NCI-H146 treated with DMSO at 0.1 percent for 48 hours (cell line): ENCODE results near the gene FBXO22.
"Not testable (repeated sequence)": the region's sequence is repeated elsewhere in the genome, so short reads cannot be mapped to it uniquely, and the experiment has no call there.

ENCODE experiments used
- DNase-seq: peaks from one replicate; lab custom pipeline; 2025; ENCODE audit not compliant: unreplicated experiment; lab: John Stamatoyannopoulos, UW

FBXO22 gene

GRCh38 chr15:75903331-75904239 is at the start of gene FBXO22:
Gene FBXO22 (plus strand): TSS chr15:75903878. CDS start chr15:75903964, 86 bp downstream.
- DNase-seq: peak; percentile 56

GRCh38 chr15:75857886-75858285 is 45.8 kb upstream of the FBXO22 start:
- no peak for DNase-seq

- DNase-seq: no peak
Observed at GRCh38 chr15:75861750-75862402, 41.8 kb upstream of the FBXO22 start.

GRCh38 chr15:75862796-75863195 is 40.9 kb upstream of the FBXO22 start:
- DNase-seq: no peak

GRCh38 chr15:75864213-75865059 is 39.2 kb upstream of the FBXO22 start:
- DNase-seq: no peak

- DNase-seq: not testable (repeated sequence)
Observed at GRCh38 chr15:75866045-75866444, 37.6 kb upstream of the FBXO22 start.

- no peak for DNase-seq
Observed at GRCh38 chr15:75866916-75867315, 36.8 kb upstream of the FBXO22 start.

- DNase-seq: no peak
Observed at GRCh38 chr15:75867449-75867848, 36.2 kb upstream of the FBXO22 start.

- no peak for DNase-seq
Observed at GRCh38 chr15:75868019-75868418, 35.7 kb upstream of the FBXO22 start.

- no peak for DNase-seq
Observed at GRCh38 chr15:75869446-75869845, 34.2 kb upstream of the FBXO22 start.

- DNase-seq: not testable (repeated sequence)
Observed at GRCh38 chr15:75871589-75871988, 32.1 kb upstream of the FBXO22 start.

GRCh38 chr15:75872403-75872990 is 31.2 kb upstream of the FBXO22 start:
- DNase-seq: no peak

- no peak for DNase-seq
Observed at GRCh38 chr15:75884041-75884440, 19.6 kb upstream of the FBXO22 start.

GRCh38 chr15:75887178-75887577 is 16.5 kb upstream of the FBXO22 start:
- peak; percentile 4 for DNase-seq

- no peak for DNase-seq
Observed at GRCh38 chr15:75891895-75892294, 11.8 kb upstream of the FBXO22 start.

- no peak for DNase-seq
Observed at GRCh38 chr15:75895731-75896130, 7.9 kb upstream of the FBXO22 start.

- DNase-seq: no peak
Observed at GRCh38 chr15:75900577-75900976, 3.1 kb upstream of the FBXO22 start.

- no peak for DNase-seq
Observed at GRCh38 chr15:75902129-75902557, 1.5 kb upstream of the FBXO22 start.

GRCh38 chr15:75905231-75905630 is 1.6 kb downstream of the FBXO22 start:
- DNase-seq: no peak

- DNase-seq: not testable (repeated sequence)
Observed at GRCh38 chr15:75910355-75910754, 6.7 kb downstream of the FBXO22 start.

- DNase-seq: no peak
Observed at GRCh38 chr15:75916978-75917377, 13.3 kb downstream of the FBXO22 start.
